Esophagus muscularis mucosa (tissue), 4 donors: Measurements from ENCODE around the gene FRMD5.

Source experiments
- CTCF ChIP-seq, 3 experiments: fragments of 200-600 bp in 2 of 3; fragments of 450-650 bp in 1 of 3; sonication (generic) in 2 of 3; IDR thresholded peaks; one replicate each; pipeline ENCODE4 v1.5.1; 2017 to 2019; ENCODE audit warnings: antibody characterized with exemption in 3 of 3, mild to moderate bottlenecking in 2 of 3, moderate library complexity in 1 of 3
- EP300 ChIP-seq: sonication (generic); formaldehyde crosslinking; IDR thresholded peaks from one replicate; pipeline ENCODE4 v1.6.1; 2017; ENCODE audit warnings: antibody characterized with exemption
- POLR2A ChIP-seq: fragments of 450-650 bp; IDR thresholded peaks from one replicate; pipeline ENCODE4 v1.6.1; 2017; ENCODE audit warnings: antibody characterized with exemption, moderate library complexity, mild to moderate bottlenecking, low read depth
- POLR2AphosphoS5 ChIP-seq, 2 donors: sonication (generic); formaldehyde crosslinking; IDR thresholded peaks; one replicate each; pipeline ENCODE4 v1.6.1; 2017; ENCODE audit warnings: antibody characterized with exemption in 2 of 2

- TF ChIP-seq CTCF (IDR thresholded peaks at IDR 0.05) (no peak), POLR2A (no peak), POLR2AphosphoS5 (IDR thresholded peaks at IDR 0.05) (no peak), EP300 (no peak)
These were observed 342.5 kb downstream of the FRMD5 start for GRCh38 chr15:43852607-43853006.
